ENCODE measurements around the gene RHNO1. TPM values are rescaled to one million over a fixed set of nuclear protein-coding genes. Genes with fewer than 3 reads are reported as not detected.

Gene RHNO1
- total RNA-seq, 1 experiment from 2014 or later = 49.5 TPM

DNA sequence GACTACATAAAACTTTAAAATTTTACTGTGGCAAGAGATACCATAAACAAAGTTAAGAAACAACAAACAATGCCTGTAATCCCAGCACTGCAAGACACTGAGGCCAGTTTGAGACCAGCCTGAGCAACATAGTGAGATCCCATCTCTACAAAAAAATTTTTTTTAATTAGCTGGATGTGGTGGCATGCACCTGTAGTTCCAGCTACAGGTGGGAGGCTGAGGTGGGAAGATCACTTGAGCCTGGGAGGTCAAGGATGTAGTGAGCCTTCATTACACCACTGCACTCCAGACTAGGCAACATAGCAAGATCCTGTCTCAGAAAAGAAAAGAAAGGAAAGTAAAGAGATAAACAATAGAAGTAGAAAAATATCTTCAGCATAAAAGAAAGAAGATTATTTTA is 16.9 kb upstream of the RHNO1 start:
- no peak for ATAC-seq
- H3K27me3 Mint-ChIP-seq (ENCODE audit: low read depth) = no peaks in the 10 kb centered on the region; the same call in 1 of the 2 replicates
- H3K4me1 Mint-ChIP-seq = peaks cover 3% of the 10 kb centered on the region; the same call in 1 of the 2 replicates
- peaks cover 59% of the 10 kb centered on the region for H3K36me3 Mint-ChIP-seq
- H3K4me3 Mint-ChIP-seq = no peak overlapping the region
- ChIA-PET CTCF (interaction anchor here (1.1 to 1.6 kb wide), 2 partner anchors 14 to 174 kb away, joined by 3 to 6 read pairs; no protein-coding TSS in a partner anchor), POLR2A (no interaction called here)
- TF ChIP-seq FOXJ3 (CRISPR knock-in tag; IDR thresholded peaks at IDR 0.05; ENCODE audit: borderline replicate concordance) (no peak), ZNF423 (CRISPR knock-in tag; IDR thresholded peaks at IDR 0.05) (no peak), TCF7 (CRISPR knock-in tag; IDR thresholded peaks at IDR 0.05; ENCODE audit: low read depth) (no peak), ZNF671 (CRISPR knock-in tag; IDR thresholded peaks at IDR 0.05) (no peak), TEAD1 (CRISPR knock-in tag; IDR thresholded peaks at IDR 0.05) (no peak), SMAD4 (CRISPR knock-in tag; IDR thresholded peaks at IDR 0.05) (no peak), OVOL2 (CRISPR knock-in tag; IDR thresholded peaks at IDR 0.05; ENCODE audit: borderline replicate concordance) (no peak), SMAD3 (CRISPR knock-in tag; IDR thresholded peaks at IDR 0.05; ENCODE audit: borderline replicate concordance) (no peak), ELF4 (CRISPR knock-in tag; IDR thresholded peaks at IDR 0.05; ENCODE audit: low read depth) (no peak), TP53 (CRISPR knock-in tag; IDR thresholded peaks at IDR 0.05) (no peak), RELA (CRISPR knock-in tag; IDR thresholded peaks at IDR 0.05; ENCODE audit: borderline replicate concordance) (no peak), ZNF416 (CRISPR knock-in tag; IDR thresholded peaks at IDR 0.05) (no peak), JUN (CRISPR knock-in tag; IDR thresholded peaks at IDR 0.05) (no peak)
- TF ChIP-seq, protein P1, sequence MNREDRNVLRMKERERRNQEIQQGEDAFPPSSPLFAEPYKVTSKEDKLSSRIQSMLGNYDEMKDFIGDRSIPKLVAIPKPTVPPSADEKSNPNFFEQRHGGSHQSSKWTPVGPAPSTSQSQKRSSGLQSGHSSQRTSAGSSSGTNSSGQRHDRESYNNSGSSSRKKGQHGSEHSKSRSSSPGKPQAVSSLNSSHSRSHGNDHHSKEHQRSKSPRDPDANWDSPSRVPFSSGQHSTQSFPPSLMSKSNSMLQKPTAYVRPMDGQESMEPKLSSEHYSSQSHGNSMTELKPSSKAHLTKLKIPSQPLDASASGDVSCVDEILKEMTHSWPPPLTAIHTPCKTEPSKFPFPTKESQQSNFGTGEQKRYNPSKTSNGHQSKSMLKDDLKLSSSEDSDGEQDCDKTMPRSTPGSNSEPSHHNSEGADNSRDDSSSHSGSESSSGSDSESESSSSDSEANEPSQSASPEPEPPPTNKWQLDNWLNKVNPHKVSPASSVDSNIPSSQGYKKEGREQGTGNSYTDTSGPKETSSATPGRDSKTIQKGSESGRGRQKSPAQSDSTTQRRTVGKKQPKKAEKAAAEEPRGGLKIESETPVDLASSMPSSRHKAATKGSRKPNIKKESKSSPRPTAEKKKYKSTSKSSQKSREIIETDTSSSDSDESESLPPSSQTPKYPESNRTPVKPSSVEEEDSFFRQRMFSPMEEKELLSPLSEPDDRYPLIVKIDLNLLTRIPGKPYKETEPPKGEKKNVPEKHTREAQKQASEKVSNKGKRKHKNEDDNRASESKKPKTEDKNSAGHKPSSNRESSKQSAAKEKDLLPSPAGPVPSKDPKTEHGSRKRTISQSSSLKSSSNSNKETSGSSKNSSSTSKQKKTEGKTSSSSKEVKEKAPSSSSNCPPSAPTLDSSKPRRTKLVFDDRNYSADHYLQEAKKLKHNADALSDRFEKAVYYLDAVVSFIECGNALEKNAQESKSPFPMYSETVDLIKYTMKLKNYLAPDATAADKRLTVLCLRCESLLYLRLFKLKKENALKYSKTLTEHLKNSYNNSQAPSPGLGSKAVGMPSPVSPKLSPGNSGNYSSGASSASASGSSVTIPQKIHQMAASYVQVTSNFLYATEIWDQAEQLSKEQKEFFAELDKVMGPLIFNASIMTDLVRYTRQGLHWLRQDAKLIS (CRISPR knock-in tag; IDR thresholded peaks at IDR 0.05; ENCODE audit: borderline replicate concordance) = no peak
- TF ChIP-seq, protein P2, sequence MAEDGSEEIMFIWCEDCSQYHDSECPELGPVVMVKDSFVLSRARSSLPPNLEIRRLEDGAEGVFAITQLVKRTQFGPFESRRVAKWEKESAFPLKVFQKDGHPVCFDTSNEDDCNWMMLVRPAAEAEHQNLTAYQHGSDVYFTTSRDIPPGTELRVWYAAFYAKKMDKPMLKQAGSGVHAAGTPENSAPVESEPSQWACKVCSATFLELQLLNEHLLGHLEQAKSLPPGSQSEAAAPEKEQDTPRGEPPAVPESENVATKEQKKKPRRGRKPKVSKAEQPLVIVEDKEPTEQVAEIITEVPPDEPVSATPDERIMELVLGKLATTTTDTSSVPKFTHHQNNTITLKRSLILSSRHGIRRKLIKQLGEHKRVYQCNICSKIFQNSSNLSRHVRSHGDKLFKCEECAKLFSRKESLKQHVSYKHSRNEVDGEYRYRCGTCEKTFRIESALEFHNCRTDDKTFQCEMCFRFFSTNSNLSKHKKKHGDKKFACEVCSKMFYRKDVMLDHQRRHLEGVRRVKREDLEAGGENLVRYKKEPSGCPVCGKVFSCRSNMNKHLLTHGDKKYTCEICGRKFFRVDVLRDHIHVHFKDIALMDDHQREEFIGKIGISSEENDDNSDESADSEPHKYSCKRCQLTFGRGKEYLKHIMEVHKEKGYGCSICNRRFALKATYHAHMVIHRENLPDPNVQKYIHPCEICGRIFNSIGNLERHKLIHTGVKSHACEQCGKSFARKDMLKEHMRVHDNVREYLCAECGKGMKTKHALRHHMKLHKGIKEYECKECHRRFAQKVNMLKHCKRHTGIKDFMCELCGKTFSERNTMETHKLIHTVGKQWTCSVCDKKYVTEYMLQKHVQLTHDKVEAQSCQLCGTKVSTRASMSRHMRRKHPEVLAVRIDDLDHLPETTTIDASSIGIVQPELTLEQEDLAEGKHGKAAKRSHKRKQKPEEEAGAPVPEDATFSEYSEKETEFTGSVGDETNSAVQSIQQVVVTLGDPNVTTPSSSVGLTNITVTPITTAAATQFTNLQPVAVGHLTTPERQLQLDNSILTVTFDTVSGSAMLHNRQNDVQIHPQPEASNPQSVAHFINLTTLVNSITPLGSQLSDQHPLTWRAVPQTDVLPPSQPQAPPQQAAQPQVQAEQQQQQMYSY (CRISPR knock-in tag; IDR thresholded peaks at IDR 0.05) = no peak
- TF ChIP-seq, protein P3, sequence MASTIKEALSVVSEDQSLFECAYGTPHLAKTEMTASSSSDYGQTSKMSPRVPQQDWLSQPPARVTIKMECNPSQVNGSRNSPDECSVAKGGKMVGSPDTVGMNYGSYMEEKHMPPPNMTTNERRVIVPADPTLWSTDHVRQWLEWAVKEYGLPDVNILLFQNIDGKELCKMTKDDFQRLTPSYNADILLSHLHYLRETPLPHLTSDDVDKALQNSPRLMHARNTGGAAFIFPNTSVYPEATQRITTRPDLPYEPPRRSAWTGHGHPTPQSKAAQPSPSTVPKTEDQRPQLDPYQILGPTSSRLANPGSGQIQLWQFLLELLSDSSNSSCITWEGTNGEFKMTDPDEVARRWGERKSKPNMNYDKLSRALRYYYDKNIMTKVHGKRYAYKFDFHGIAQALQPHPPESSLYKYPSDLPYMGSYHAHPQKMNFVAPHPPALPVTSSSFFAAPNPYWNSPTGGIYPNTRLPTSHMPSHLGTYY (CRISPR knock-in tag; IDR thresholded peaks at IDR 0.05) = no peak
- TF ChIP-seq, protein P4, sequence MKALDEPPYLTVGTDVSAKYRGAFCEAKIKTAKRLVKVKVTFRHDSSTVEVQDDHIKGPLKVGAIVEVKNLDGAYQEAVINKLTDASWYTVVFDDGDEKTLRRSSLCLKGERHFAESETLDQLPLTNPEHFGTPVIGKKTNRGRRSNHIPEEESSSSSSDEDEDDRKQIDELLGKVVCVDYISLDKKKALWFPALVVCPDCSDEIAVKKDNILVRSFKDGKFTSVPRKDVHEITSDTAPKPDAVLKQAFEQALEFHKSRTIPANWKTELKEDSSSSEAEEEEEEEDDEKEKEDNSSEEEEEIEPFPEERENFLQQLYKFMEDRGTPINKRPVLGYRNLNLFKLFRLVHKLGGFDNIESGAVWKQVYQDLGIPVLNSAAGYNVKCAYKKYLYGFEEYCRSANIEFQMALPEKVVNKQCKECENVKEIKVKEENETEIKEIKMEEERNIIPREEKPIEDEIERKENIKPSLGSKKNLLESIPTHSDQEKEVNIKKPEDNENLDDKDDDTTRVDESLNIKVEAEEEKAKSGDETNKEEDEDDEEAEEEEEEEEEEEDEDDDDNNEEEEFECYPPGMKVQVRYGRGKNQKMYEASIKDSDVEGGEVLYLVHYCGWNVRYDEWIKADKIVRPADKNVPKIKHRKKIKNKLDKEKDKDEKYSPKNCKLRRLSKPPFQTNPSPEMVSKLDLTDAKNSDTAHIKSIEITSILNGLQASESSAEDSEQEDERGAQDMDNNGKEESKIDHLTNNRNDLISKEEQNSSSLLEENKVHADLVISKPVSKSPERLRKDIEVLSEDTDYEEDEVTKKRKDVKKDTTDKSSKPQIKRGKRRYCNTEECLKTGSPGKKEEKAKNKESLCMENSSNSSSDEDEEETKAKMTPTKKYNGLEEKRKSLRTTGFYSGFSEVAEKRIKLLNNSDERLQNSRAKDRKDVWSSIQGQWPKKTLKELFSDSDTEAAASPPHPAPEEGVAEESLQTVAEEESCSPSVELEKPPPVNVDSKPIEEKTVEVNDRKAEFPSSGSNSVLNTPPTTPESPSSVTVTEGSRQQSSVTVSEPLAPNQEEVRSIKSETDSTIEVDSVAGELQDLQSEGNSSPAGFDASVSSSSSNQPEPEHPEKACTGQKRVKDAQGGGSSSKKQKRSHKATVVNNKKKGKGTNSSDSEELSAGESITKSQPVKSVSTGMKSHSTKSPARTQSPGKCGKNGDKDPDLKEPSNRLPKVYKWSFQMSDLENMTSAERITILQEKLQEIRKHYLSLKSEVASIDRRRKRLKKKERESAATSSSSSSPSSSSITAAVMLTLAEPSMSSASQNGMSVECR (CRISPR knock-in tag; IDR thresholded peaks at IDR 0.05; ENCODE audit: borderline replicate concordance) = no peak
- TF ChIP-seq, protein P5, sequence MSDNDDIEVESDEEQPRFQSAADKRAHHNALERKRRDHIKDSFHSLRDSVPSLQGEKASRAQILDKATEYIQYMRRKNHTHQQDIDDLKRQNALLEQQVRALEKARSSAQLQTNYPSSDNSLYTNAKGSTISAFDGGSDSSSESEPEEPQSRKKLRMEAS (CRISPR knock-in tag; IDR thresholded peaks at IDR 0.05) = no peak
- TF ChIP-seq, protein P6, sequence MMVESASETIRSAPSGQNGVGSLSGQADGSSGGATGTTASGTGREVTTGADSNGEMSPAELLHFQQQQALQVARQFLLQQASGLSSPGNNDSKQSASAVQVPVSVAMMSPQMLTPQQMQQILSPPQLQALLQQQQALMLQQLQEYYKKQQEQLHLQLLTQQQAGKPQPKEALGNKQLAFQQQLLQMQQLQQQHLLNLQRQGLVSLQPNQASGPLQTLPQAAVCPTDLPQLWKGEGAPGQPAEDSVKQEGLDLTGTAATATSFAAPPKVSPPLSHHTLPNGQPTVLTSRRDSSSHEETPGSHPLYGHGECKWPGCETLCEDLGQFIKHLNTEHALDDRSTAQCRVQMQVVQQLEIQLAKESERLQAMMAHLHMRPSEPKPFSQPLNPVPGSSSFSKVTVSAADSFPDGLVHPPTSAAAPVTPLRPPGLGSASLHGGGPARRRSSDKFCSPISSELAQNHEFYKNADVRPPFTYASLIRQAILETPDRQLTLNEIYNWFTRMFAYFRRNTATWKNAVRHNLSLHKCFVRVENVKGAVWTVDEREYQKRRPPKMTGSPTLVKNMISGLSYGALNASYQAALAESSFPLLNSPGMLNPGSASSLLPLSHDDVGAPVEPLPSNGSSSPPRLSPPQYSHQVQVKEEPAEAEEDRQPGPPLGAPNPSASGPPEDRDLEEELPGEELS (CRISPR knock-in tag; IDR thresholded peaks at IDR 0.05) = no peak
- no peak overlapping the region for H3K27ac Mint-ChIP-seq
- no peak for DNase-seq (ENCODE audit: low spot score)
- H3K9me3 Mint-ChIP-seq = no peaks in the 10 kb centered on the region

Measured in WTC11 (cell line).